Activated T-helper 17 cell treated with anti-CD3 and anti-CD28 coated beads, Interleukin-2, amount 50 U/mL, for 72 hours (primary cell): ENCODE measurements around the gene OLFM2. TPM values are rescaled to one million over a fixed set of nuclear protein-coding genes. Genes with fewer than 3 reads are reported as not detected.
"Not testable (repeated sequence)": the region's sequence is repeated elsewhere in the genome, so short reads cannot be mapped to it uniquely, and the experiment has no call there.

ENCODE experiments used
- ATAC-seq: fragments of 150-1000 bp; cut with Tn5 transposase; replicated peaks from 2 replicates; pipeline ENCODE4 v1.10.0; 2021; ENCODE audit warnings: mild to moderate bottlenecking, moderate library complexity
- H3K27ac Mint-ChIP-seq: one replicate; pipeline ENCODE4 v1.8.0; 2022; ENCODE audit warnings: mixed read lengths
- H3K27me3 Mint-ChIP-seq: one replicate; pipeline ENCODE4 v1.8.0; 2022; ENCODE audit warnings: mixed read lengths
- H3K36me3 Mint-ChIP-seq: one replicate; pipeline ENCODE4 v1.8.0; 2022; ENCODE audit warnings: low read depth, mild to moderate bottlenecking, mixed read lengths
- H3K4me1 Mint-ChIP-seq: one replicate; pipeline ENCODE4 v1.8.0; 2022; ENCODE audit warnings: mixed read lengths
- H3K4me3 Mint-ChIP-seq: one replicate; pipeline ENCODE4 v1.8.0; 2022; ENCODE audit warnings: mild to moderate bottlenecking, mixed read lengths
- H3K9me3 Mint-ChIP-seq: one replicate; pipeline ENCODE4 v1.8.0; 2022; ENCODE audit warnings: mixed read lengths
- total RNA-seq, 2 donors: library from RNA; stranded (reverse); gene quantifications; one replicate each; pipeline ENCODE4 v1.2.3, GENCODE V29; 2022

OLFM2 gene
- total RNA-seq, 2 donors from 2014 or later = 1.6 to 7.4 TPM

DNA sequence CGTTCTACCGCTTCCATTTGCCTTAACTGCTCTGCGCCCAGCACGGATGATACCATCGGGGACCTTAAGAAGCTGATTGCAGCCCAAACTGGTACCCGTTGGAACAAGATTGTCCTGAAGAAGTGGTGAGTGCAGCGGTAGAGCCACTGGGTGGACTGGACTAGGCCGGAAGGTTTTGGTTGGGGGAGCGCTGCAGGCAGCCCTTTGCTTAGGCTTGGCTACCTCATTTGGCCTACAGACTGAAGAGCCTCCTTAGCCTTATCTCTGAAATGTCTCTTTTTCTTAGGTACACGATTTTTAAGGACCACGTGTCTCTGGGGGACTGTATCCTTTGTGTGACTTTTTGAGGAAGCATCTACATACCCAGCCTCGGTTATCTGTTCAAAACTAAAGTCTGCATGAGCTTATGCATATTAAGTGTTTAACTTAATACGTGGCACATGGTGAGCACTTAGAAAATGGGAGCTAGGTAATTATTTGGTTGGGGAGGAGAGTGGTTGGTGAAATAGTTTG, 107.7 kb downstream of the OLFM2 start:
- Mint-ChIP-seq H3K4me1 (peaks cover 11% of the 10 kb centered on the region), H3K27ac (peak overlapping the region; percentile 97), H3K9me3 (no peaks in the 10 kb centered on the region), H3K27me3 (no peaks in the 10 kb centered on the region), H3K36me3 (peaks cover 36% of the 10 kb centered on the region), H3K4me3 (peak overlapping the region; percentile 96)
- ATAC-seq = no peak

DNA sequence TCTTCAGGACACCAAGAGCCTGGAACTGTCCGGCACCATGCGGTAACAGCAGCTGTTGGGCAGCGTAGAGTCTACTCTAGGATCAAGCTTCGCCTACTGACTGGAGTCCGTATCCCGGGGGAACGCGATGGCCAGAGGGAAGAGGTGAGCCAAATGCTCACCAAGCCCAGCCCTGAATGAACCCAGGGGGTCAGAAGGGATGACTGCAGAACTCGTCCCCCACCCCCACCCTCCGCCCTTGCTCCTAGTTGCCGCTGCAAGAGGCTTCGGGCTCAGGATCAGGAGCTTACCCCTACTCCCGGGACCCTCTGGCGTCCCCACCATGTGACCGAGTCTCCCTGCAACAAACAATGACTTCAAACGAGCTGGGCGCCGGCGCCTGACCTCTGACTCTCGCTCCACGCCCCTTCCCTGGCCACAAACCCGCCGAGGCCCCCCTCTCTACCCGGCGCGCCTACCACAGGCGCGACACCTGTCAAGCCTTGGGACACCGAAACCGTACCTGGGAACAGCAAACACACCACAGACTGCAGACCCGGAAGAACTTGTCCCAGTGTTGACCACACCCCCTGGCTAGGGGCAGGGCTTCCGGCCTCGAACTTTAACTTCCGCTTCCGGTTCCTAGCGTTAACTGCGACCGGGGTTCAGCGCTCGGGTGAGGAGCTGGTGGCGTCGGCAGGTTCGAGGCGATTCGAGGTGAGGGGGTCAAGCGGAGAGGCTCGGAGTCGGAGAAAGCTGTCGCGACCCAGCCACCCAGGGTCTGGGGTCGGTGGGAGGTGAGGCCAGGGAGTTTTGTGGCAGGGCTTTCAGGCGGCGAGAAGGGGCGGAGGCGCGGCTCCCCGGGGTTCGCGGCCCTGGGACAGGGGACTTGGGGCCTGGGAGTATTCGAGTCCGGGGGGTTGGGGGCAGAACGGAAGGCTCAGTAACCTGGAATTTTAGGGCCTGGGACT, 108.8 kb downstream of the OLFM2 start, which contains the start of gene UBL5:
Gene UBL5 (plus strand): TSS at position 630 of the 950 bp plus-strand sequence. CDS start 420 bp downstream, outside the sequence.
- Mint-ChIP-seq H3K36me3 (peaks cover 36% of the 10 kb centered on the region), H3K9me3 (no peaks in the 10 kb centered on the region), H3K4me3 (peak within 1 kb of the TSS; percentile 96), H3K27me3 (no peaks in the 10 kb centered on the region), H3K27ac (peak within 1 kb of the TSS; percentile 97), H3K4me1 (peaks cover 11% of the 10 kb centered on the region)
- ATAC-seq = peak; percentile 100

DNA sequence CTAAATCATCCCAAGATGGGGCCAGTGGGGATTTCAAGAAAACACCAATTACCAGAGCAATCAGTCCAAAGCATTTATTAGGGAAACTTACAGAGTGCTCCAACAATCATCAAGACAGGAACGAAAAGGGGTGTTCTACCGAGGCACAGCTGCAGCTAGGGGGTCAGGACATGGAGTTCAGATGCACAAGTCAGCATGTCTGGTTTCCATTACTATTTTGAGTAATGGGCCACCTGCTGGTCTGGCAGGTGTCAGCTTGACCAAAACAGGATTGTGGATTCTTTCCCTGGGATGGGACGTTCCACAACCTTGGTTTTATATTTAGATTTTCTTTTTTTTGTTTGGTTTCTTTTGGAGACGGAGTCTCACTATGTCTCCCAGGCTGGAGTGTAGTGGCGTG, 112.5 kb downstream of the OLFM2 start:
- Mint-ChIP-seq H3K4me3 (no peak overlapping the region), H3K27ac (no peak overlapping the region), H3K27me3 (no peaks in the 10 kb centered on the region), H3K36me3 (peaks cover 19% of the 10 kb centered on the region), H3K4me1 (peaks cover 11% of the 10 kb centered on the region), H3K9me3 (no peaks in the 10 kb centered on the region)
- ATAC-seq = no peak

DNA sequence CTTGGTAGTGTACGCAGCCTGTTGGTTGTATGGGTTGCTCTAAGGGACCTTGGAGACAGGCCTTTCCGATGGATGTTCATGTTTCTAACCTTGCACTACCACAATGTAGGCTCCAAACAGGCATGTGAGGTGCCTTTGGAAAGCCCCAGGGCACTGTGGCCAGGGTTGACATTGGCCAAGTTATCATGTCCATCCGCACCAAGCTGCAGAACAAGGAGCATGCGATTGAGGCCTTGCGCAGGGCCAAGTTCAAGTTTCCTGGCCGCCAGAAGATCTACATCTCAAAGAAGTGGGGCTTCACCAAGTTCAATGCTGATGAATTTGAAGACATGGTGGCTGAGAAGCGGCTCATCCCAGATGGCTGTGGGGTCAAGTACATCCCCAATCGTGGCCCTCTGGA, 116.3 kb downstream of the OLFM2 start:
- not testable (repeated sequence) for H3K27me3 Mint-ChIP-seq, ATAC-seq, H3K9me3 Mint-ChIP-seq, H3K4me1 Mint-ChIP-seq
- Mint-ChIP-seq H3K4me3 (peak overlapping the region; percentile 79), H3K36me3 (peaks cover 14% of the 10 kb centered on the region), H3K27ac (peak overlapping the region; percentile 82)

DNA sequence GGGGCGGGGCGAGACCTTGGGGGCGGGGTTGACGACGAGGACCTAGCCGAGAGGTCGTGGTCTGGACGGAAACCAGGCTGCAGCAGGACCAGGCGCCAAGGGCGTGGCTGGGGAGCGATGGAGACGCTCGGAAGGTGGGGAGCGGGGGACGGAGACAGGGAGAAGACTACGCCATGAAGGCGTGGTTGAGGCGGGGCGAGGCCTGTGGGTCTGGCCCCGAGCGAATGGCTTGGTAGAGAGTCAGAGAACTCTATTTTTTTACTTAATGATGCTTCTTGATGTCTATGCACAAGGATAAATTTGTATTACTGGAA, 116.8 kb downstream of the OLFM2 start:
- H3K27ac Mint-ChIP-seq = peak overlapping the region; percentile 82
- H3K36me3 Mint-ChIP-seq = peaks cover 19% of the 10 kb centered on the region
- ATAC-seq = no peak
- no peaks in the 10 kb centered on the region for H3K9me3 Mint-ChIP-seq
- H3K4me3 Mint-ChIP-seq = peak overlapping the region; percentile 79
- H3K4me1 Mint-ChIP-seq = peaks cover 10% of the 10 kb centered on the region
- no peaks in the 10 kb centered on the region for H3K27me3 Mint-ChIP-seq

DNA sequence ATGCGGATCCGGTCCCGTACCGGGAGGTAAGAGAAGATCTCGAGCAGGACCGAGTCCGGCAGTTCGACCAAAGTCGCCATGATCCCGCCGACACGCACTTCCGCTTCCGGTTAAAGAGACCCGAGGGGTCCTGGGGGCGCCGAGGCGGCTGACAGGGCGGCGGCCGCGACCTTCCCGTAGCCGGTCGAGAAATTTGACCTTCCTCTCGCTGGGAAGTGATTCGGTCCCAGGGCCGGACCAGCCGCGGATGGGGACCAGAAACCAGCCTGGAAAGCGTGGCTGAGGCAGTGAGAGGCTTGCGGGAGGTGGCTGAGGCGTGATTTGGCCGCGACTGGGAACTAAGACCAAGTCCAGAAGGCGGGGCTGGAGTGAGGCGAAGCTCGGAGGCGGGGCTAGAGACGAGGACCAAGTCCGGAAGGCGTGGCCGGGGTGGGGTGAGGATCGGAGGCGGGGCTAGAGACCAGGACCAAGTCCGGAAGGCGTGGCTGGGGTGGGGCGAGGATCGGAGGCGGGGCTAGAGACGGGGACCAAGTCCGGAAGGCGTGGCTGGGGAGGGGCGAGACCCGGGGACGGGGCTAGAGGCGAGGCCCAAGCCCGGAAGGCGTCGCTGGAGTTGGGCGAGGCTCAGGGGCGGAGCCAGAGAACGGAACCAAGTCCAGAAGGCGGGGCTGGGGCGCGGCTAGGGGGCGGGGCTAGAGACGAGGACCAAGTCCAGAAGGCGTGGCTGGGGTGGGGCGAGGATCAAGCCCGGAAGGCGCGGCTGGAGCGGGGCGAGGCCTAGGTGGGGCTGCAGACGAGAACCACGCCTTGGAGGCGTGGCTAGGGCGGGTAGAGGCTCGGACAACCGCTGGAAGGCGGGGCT, 117.3 kb downstream of the OLFM2 start, which contains the start of gene FBXL12:
Gene FBXL12 (minus strand): TSS at position 346 of the 862 bp plus-strand sequence. CDS start 266 bp downstream, at position 80.
- ATAC-seq = peak; percentile 89
- no peaks in the 10 kb centered on the region for H3K9me3 Mint-ChIP-seq

DNA sequence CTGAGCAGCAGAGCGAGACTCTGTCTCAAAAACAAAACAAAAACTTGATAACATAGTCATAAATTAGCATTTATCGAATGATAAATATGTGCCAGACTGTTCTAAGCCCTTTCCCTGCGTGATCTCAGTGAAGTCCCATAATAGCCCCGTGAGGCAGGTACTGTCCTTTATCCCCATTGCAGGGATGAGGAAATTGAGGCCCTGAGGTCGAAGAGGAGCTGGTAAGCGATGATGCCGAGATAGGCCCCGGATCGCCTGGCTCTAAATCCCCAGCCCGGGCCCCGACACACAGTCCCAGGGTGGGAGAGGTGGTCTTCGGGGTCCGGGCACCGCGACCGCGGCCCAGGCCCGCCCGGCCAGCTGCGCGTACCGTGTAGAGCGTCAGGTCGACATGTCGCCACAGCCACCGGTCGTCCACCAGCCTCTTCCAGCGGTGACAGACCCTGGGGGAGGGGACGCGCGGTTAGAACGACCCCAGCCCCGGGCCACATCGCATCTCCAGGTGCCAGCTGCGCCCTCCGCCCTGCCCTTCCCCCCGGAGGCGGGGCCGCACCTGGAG, 118.1 kb downstream of the OLFM2 start:
- H3K27ac Mint-ChIP-seq = peak overlapping the region; percentile 82
- H3K4me3 Mint-ChIP-seq = peak overlapping the region; percentile 79
- peaks cover 10% of the 10 kb centered on the region for H3K4me1 Mint-ChIP-seq
- no peaks in the 10 kb centered on the region for H3K9me3 Mint-ChIP-seq
- no peak for ATAC-seq
- H3K36me3 Mint-ChIP-seq = peaks cover 27% of the 10 kb centered on the region
- H3K27me3 Mint-ChIP-seq = no peaks in the 10 kb centered on the region

More for the DNA sequence above, 117.3 kb downstream of the OLFM2 start, which contains the start of gene FBXL12:
- Mint-ChIP-seq H3K4me3 (peak within 1 kb of the TSS; percentile 79), H3K27me3 (no peaks in the 10 kb centered on the region), H3K4me1 (peaks cover 10% of the 10 kb centered on the region), H3K27ac (peak within 1 kb of the TSS; percentile 82), H3K36me3 (peaks cover 23% of the 10 kb centered on the region)

DNA sequence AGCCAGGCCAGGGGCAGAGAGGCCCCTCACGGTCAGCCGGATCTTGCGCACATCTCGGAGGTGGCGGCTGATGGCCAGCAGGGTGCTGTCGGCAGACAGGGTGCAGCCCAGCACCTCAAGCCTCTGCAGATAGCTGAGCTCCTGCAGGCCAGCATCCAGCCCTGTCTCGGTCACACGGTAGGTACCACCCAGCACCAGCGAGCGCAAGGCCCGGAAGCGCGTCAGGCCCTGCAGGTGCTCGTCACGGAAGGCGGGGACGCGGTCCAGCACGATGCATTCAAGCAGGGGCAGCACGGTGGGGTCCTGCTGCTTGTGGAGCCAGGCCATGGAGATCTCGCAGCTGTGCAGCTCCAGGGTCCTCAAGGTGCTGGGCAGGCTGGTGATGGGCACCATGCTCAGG, 125.2 kb downstream of the OLFM2 start:
- no peak for ATAC-seq
- H3K36me3 Mint-ChIP-seq = peaks cover 46% of the 10 kb centered on the region
- H3K27ac Mint-ChIP-seq = no peak overlapping the region

DNA sequence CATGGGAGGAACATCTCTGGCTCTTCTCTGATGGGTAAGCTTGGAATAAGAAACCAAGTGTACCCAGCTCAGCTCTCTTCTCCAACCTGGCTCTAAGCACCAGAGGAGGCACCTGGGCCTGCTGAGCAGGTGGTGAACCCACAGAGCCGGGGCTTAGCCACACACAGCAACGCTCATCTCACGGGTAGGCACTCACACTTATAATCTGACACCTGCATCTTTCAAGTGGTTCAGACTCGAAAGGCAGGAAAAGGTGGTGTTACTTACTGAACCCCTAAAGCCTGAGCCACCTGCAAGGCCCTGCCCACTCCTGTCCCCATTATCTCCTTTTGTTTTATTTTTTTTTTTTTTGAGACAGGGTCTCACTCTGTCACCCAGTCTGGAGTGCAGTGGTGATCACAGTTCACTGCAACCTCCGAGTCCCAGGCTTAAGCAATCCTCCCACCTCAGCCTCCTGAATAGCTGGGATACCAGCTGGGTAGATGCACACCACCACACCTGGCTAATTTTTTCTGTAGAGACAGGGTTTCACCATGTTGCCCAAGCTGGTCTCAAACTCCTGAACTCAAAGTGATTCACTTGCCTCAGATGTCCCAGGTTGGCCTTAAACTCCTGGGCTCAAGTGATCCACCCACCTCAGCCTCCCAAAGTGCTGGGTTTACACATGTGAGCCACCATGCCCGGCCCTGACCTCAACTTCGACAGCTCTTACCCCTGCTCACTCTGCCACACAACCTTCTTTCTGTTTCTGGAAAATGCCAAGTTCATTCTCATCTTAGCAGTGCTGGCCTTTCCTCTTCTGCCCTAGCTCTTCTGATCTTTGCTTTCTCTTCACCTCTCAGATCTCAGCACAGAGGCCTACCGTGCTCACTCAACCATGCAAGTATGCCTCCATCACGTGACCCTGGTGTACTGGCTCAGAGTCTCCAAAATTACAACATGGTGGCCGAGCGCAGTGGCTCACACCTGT, 127.2 kb downstream of the OLFM2 start:
- no peak for ATAC-seq
- Mint-ChIP-seq H3K27me3 (no peaks in the 10 kb centered on the region), H3K4me1 (peaks cover 6% of the 10 kb centered on the region), H3K36me3 (peaks cover 35% of the 10 kb centered on the region), H3K4me3 (no peak overlapping the region), H3K9me3 (no peaks in the 10 kb centered on the region), H3K27ac (peak overlapping the region; percentile 44)

More for the DNA sequence above, 125.2 kb downstream of the OLFM2 start:
- H3K4me3 Mint-ChIP-seq = no peak overlapping the region
- H3K27me3 Mint-ChIP-seq = no peaks in the 10 kb centered on the region
- H3K9me3 Mint-ChIP-seq = no peaks in the 10 kb centered on the region
- peaks cover 6% of the 10 kb centered on the region for H3K4me1 Mint-ChIP-seq

DNA sequence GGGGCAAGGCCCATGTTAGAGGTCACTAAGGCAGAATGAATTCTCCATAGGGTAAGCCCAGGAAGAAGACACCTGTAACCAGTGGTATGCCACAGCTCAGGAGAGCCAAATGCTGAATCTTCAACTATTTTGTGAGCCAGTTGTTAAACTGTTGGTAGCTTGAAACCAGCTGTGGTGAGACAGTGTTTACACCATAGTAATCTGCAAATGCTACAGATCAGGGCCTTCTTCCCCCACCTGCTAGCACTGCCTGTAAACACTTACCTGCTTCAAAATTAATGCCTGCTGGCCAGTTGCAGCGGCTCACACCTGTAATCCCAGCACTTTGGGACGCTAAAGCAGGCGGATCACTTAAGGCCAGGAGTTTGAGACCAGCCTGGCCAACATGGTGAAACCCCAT, 129.5 kb downstream of the OLFM2 start:
- no peaks in the 10 kb centered on the region for H3K27me3 Mint-ChIP-seq
- no peak overlapping the region for H3K4me3 Mint-ChIP-seq
- no peak overlapping the region for H3K27ac Mint-ChIP-seq
- H3K4me1 Mint-ChIP-seq = peaks cover 6% of the 10 kb centered on the region
- peaks cover 29% of the 10 kb centered on the region for H3K36me3 Mint-ChIP-seq
- ATAC-seq = no peak
- no peaks in the 10 kb centered on the region for H3K9me3 Mint-ChIP-seq
